Endothelial cell of umbilical vein (primary cell): ENCODE results near the gene METTL16. TPM values are rescaled to one million over a fixed set of nuclear protein-coding genes. Genes with fewer than 3 reads are reported as not detected.

ENCODE experiments used
- BruUV-seq: library from RNA; stranded (reverse); fragments of 400-500 nt; replicated peaks from 2 replicates; lab custom pipeline; 2021; lab: Mats Ljungman, UMichigan
- CTCF ChIA-PET: fragments of 300-600, 350-600 bp; sonication (Branson Sonifier 250); formaldehyde crosslinking; loops from one replicate; lab custom pipeline; 2021; ENCODE audit warnings: antibody characterized with exemption, inconsistent platforms; lab: Charles Lee
- POLR2A ChIA-PET: fragments of 300-600, 350-600 bp; sonication (Branson Sonifier 250); formaldehyde crosslinking; loops from one replicate; lab custom pipeline; 2021; ENCODE audit warnings: antibody characterized with exemption, inconsistent platforms; lab: Charles Lee
- DNase-seq: peaks from one replicate; pipeline ENCODE4 v3.0.0-alpha.2; 2011; ENCODE audit warnings: low read depth, low spot score
- FAIRE-seq: peaks from 2 replicates; lab custom pipeline; 2011; peaks lifted over from hg19 to GRCh38; lab: Jason Lieb, UNC
- H2AFZ ChIP-seq: 2 replicates; pipeline ENCODE4 v1.6.0; 2012; ENCODE audit warnings: low read depth, low read length, control low read depth, inconsistent platforms
- H3K27ac ChIP-seq: 2 replicates; pipeline ENCODE4 v1.5.1; 2011; ENCODE audit warnings: low read depth, mild to moderate bottlenecking, control low read depth, low read length, moderate library complexity; ENCODE audit not compliant: insufficient read depth
- H3K27me3 ChIP-seq, 2 experiments: 2 replicates each; pipeline versions ENCODE4 v1.6.0 to v1.6.1; 2011; ENCODE audit warnings: low read length in 2 of 2, mixed read lengths in 1 of 2; ENCODE audit not compliant: control insufficient read depth in 2 of 2, insufficient read depth in 2 of 2
- H3K36me3 ChIP-seq, 2 experiments: 2 replicates in 1 of 2; 3 replicates in 1 of 2; pipeline ENCODE4 v1.5.1; 2011; ENCODE audit warnings: low read length in 2 of 2, mild to moderate bottlenecking in 1 of 2, moderate library complexity in 1 of 2; ENCODE audit not compliant: control insufficient read depth in 2 of 2, insufficient read depth in 2 of 2; ENCODE audit errors: extremely low read depth in 1 of 2
- H3K4me1 ChIP-seq: 3 replicates; pipeline ENCODE4 v1.5.1; 2011; ENCODE audit warnings: mild to moderate bottlenecking, low read length; ENCODE audit not compliant: control insufficient read depth, insufficient read depth; ENCODE audit errors: extremely low read depth
- H3K4me2 ChIP-seq: 2 replicates; pipeline ENCODE4 v1.6.1; 2011; ENCODE audit warnings: low read length, control low read depth, mixed read lengths; ENCODE audit not compliant: insufficient read depth
- H3K4me3 ChIP-seq, 3 experiments: fragments of 200-600 bp in 1 of 3; sonication (generic), shearing (Covaris generic) in 1 of 3; replicated peaks in 1 of 3; 2 replicates each; pipeline ENCODE4 v1.5.1; 2011 to 2016; ENCODE audit warnings: control low read depth in 3 of 3, low read length in 3 of 3, mild to moderate bottlenecking in 2 of 3, inconsistent platforms in 1 of 3, low read depth in 1 of 3, moderate library complexity in 1 of 3; ENCODE audit not compliant: insufficient read depth in 1 of 3
- H3K79me2 ChIP-seq: 2 replicates; pipeline ENCODE4 v1.6.0; 2012; ENCODE audit warnings: low read length, inconsistent platforms; ENCODE audit not compliant: control insufficient read depth, insufficient read depth
- H3K9ac ChIP-seq: replicated peaks from 2 replicates; pipeline ENCODE3; 2011; ENCODE audit warnings: low read length, control low read depth; ENCODE audit not compliant: insufficient read depth; ENCODE audit errors: extremely low read depth
- H3K9me1 ChIP-seq: replicated peaks from 3 replicates; pipeline ENCODE4 v1.6.0; 2011; ENCODE audit warnings: mild to moderate bottlenecking, low read length; ENCODE audit not compliant: control insufficient read depth, insufficient read depth; ENCODE audit errors: extremely low read depth
- H3K9me3 ChIP-seq: replicated peaks from 2 replicates; pipeline ENCODE4 v1.5.1; 2012; ENCODE audit warnings: low read length, inconsistent platforms; ENCODE audit not compliant: control insufficient read depth, insufficient read depth
- H4K20me1 ChIP-seq: replicated peaks from 2 replicates; pipeline ENCODE3; 2011; ENCODE audit warnings: mild to moderate bottlenecking, low read length; ENCODE audit not compliant: control insufficient read depth, insufficient read depth; ENCODE audit errors: extremely low read depth
- CTCF ChIP-seq, 2 donors: IDR thresholded peaks; 1 replicate in 1 of 2; 2 replicates in 1 of 2; pipeline ENCODE4 v1.5.1; 2011; ENCODE audit warnings: low read length in 2 of 2, mild to moderate bottlenecking in 2 of 2, moderate library complexity in 2 of 2, control low read depth in 1 of 2, inconsistent platforms in 1 of 2, low read depth in 1 of 2; ENCODE audit not compliant: insufficient read depth in 1 of 2; ENCODE audit errors: extremely low read depth in 1 of 2
- EZH2 ChIP-seq: IDR thresholded peaks from 2 replicates; pipeline ENCODE4 v1.6.1; 2012; ENCODE audit warnings: borderline replicate concordance, low read depth, mild to moderate bottlenecking, moderate library complexity, low read length, inconsistent platforms; ENCODE audit not compliant: severe bottlenecking
- FOS ChIP-seq: IDR thresholded peaks from 2 replicates; pipeline ENCODE4 v1.6.1; 2011; ENCODE audit warnings: mild to moderate bottlenecking, low read length, moderate library complexity, borderline replicate concordance; ENCODE audit not compliant: insufficient read depth
- GATA2 ChIP-seq: IDR thresholded peaks from 2 replicates; pipeline ENCODE4 v1.7.0; 2011; ENCODE audit warnings: low read depth, mild to moderate bottlenecking, moderate library complexity, mixed read lengths, low read length; ENCODE audit not compliant: insufficient read length, insufficient read depth
- JUN ChIP-seq: IDR thresholded peaks from 2 replicates; pipeline ENCODE4 v1.6.1; 2011; ENCODE audit warnings: borderline replicate concordance, low read depth; ENCODE audit not compliant: insufficient read length, insufficient read depth
- MYC ChIP-seq: IDR thresholded peaks from one replicate; pipeline ENCODE4 v1.6.1; 2011; ENCODE audit warnings: mild to moderate bottlenecking, low read depth, low read length
- POLR2A ChIP-seq: IDR thresholded peaks from 2 replicates; pipeline ENCODE4 v1.6.1; 2012; ENCODE audit warnings: low read depth, mild to moderate bottlenecking, control low read depth, low read length
- POLR2AphosphoS5 ChIP-seq: IDR thresholded peaks from 2 replicates; pipeline ENCODE4 v1.6.1; 2012; ENCODE audit warnings: low read depth, mild to moderate bottlenecking, control low read depth, low read length, moderate library complexity; ENCODE audit not compliant: insufficient read depth
- dilution Hi-C: fragments of 300-500 bp; cut with MboI; formaldehyde crosslinking; loops from one replicate; pipeline ENCODE4 v1.15.0; 2019; ENCODE audit warnings: low sequenced_read_pairs; ENCODE audit not compliant: extremely low pct_ligation_motif_present
- intact Hi-C: fragments of 100-400 bp; cut with micrococcal nuclease; formaldehyde crosslinking; loops from one replicate; pipeline ENCODE4 v1.10.0; 2022
- polyA plus RNA-seq, 4 experiments: library from polyadenylated mRNA; depleted of rRNA in 3 of 4; stranded (reverse) in 3 of 4; unstranded in 1 of 4; fragments of >200 nt; gene quantifications; 2 replicates each; pipeline versions ENCODE4 v1.2.1 to v1.2.3, GENCODE V29; 2011 to 2012; ENCODE audit warnings: missing spikeins in 1 of 4
- total RNA-seq: library from RNA; stranded (reverse); gene quantifications from 2 replicates; pipeline ENCODE4 v1.2.3, GENCODE V29; 2021
- TF ChIP-seq, protein P1 (sequence below): IDR thresholded peaks from 2 replicates; pipeline ENCODE4 v1.6.1; 2011; ENCODE audit not compliant: insufficient read depth, insufficient read length

Gene METTL16
- total and polyA plus RNA-seq, 2 donors (not counting 3 experiments of a cell fraction or from before 2014, with no cell fraction given), result 11.0 to 24.7 TPM

DNA sequence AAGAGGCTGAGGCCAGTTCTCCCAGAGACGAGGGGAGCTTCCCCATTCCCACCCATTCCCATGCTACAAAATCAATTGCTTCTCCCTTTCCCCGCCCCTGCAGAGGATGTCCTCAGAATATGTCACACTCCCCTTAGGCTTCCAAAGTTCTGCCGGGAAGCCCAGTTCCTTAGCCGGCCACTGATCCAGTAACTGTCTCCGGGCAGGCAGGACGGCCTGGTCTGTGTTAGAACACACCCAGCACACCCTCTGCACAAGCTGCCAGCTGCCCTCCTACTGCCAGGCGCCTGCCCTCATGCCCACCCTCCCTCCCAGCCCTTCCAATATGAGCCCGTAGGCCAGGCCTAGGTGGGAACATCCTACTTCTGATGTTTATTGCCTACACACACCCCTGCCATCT is 143.3 kb downstream of the METTL16 start:
- no peak overlapping the region for H3K9ac ChIP-seq
- no peak overlapping the region for H2AFZ ChIP-seq
- FAIRE-seq (no peak), DNase-seq (no peak)
- no peaks in the 10 kb centered on the region for H3K9me3 ChIP-seq
- ChIA-PET POLR2A (no interaction called here), CTCF (interaction anchor here (1.5 to 6.4 kb wide), 4 partner anchors 9 to 47 kb away, joined by 6 to 47 read pairs (median 20); no protein-coding TSS in a partner anchor)
- dilution Hi-C loops, result no loop called here
- no peaks in the 10 kb centered on the region for H3K9me1 ChIP-seq
- H3K4me1 ChIP-seq, result peaks cover 6% of the 10 kb centered on the region
- BruUV-seq, result no TSS peak
- H3K36me3 ChIP-seq, result peaks cover 0 to 29% of the 10 kb centered on the region in 2 experiments
- H4K20me1 ChIP-seq, result no peaks in the 10 kb centered on the region
- no peak overlapping the region for H3K27ac ChIP-seq
- no peaks in the 10 kb centered on the region for H3K27me3 ChIP-seq
- intact Hi-C loops, result no loop called here
- H3K4me3 ChIP-seq, result no peak overlapping the region
- H3K4me2 ChIP-seq, result no peak overlapping the region
- H3K79me2 ChIP-seq, result no peaks in the 10 kb centered on the region
- no peak for TF ChIP-seq CTCF (IDR thresholded peaks at IDR 0.05; ENCODE audit: extremely low read depth in 1 of 2, insufficient read depth in 1 of 2, low read depth in 1 of 2, low read length in 2 of 2)
- TF ChIP-seq POLR2A, result no peak
- no peak for TF ChIP-seq GATA2
- TF ChIP-seq POLR2AphosphoS5, result no peak
- TF ChIP-seq EZH2, result no peak
- TF ChIP-seq, protein P1, sequence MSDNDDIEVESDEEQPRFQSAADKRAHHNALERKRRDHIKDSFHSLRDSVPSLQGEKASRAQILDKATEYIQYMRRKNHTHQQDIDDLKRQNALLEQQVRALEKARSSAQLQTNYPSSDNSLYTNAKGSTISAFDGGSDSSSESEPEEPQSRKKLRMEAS, result no peak
- no peak for TF ChIP-seq MYC
- no peak for TF ChIP-seq FOS
- no peak for TF ChIP-seq JUN
